T-helper 17 cell (primary cell): Measurements from ENCODE around the gene ITK. TPM values are rescaled to one million over a fixed set of nuclear protein-coding genes. Genes with fewer than 3 reads are reported as not detected.
A peak's percentile ranks its signal among the peaks of the same experiment; 100 is the strongest.
"Not testable (repeated sequence)": the region's sequence is repeated elsewhere in the genome, so short reads cannot be mapped to it uniquely, and the experiment has no call there.

Experiments
- ATAC-seq: fragments of 150-1000 bp; cut with Tn5 transposase; 2 replicates; pipeline ENCODE4 v1.10.0; 2021; ENCODE audit warnings: mild to moderate bottlenecking, moderate library complexity
- DNase-seq, 3 donors: peaks; one replicate each; pipeline versions ENCODE4 v3.0.0 to v3.0.0-alpha.2; 2020 to 2021
- H3K9me3 ChIP-seq: one replicate; pipeline ENCODE4 v1.7.0; 2013; ENCODE audit warnings: low read length, mild to moderate bottlenecking; ENCODE audit not compliant: control insufficient read depth, poor library complexity, severe bottlenecking
- H3K27ac Mint-ChIP-seq: one replicate; pipeline ENCODE4 v1.8.0; 2022; ENCODE audit warnings: mild to moderate bottlenecking, moderate library complexity, mixed read lengths
- H3K27me3 Mint-ChIP-seq: one replicate; pipeline ENCODE4 v1.8.0; 2022; ENCODE audit warnings: mixed read lengths
- H3K36me3 Mint-ChIP-seq: one replicate; pipeline ENCODE4 v1.8.0; 2022; ENCODE audit warnings: low read depth, mixed read lengths
- H3K4me1 Mint-ChIP-seq: one replicate; pipeline ENCODE4 v1.8.0; 2022; ENCODE audit warnings: mild to moderate bottlenecking, mixed read lengths
- H3K4me3 Mint-ChIP-seq: one replicate; pipeline ENCODE4 v1.8.0; 2022; ENCODE audit warnings: mild to moderate bottlenecking, moderate library complexity, mixed read lengths
- total RNA-seq, 4 donors: library from RNA in 2 of 4; stranded (reverse) in 2 of 4; gene quantifications; one replicate each; pipeline ENCODE4 v1.2.3 and lab custom pipeline; 2022 to 2026

ITK gene
- total RNA-seq, 2 donors from 2014 or later: 235 to 319 TPM

GRCh38 chr5:157221959-157222358, 41.3 kb downstream of the ITK start:
- H3K9me3 ChIP-seq: no peaks in the 10 kb centered on the region
- Mint-ChIP-seq H3K27ac (peak overlapping the region; percentile 88), H3K27me3 (no peaks in the 10 kb centered on the region), H3K4me1 (peaks cover 56% of the 10 kb centered on the region), H3K36me3 (peaks cover 15% of the 10 kb centered on the region), H3K4me3 (peak overlapping the region; percentile 77)
- no peak for DNase-seq
- ATAC-seq: peak; percentile 18

- Mint-ChIP-seq H3K36me3 (peaks cover 14% of the 10 kb centered on the region), H3K4me1 (peaks cover 51% of the 10 kb centered on the region), H3K4me3 (peak overlapping the region; percentile 77), H3K27ac (peak overlapping the region; percentile 88), H3K27me3 (no peaks in the 10 kb centered on the region)
- ATAC-seq (peak; percentile 80), DNase-seq (peak in 1 of 3 donors; percentile 29)
- H3K9me3 ChIP-seq: no peaks in the 10 kb centered on the region
Observed at GRCh38 chr5:157222506-157223230, 42.0 kb downstream of the ITK start.

GRCh38 chr5:157225469-157226422, 45.1 kb downstream of the ITK start:
- DNase-seq: no peak
- Mint-ChIP-seq H3K4me3 (peak overlapping the region; percentile 61), H3K27ac (peak overlapping the region; percentile 82), H3K36me3 (peaks cover 6% of the 10 kb centered on the region), H3K4me1 (peaks cover 34% of the 10 kb centered on the region), H3K27me3 (no peaks in the 10 kb centered on the region)
- no peaks in the 10 kb centered on the region for H3K9me3 ChIP-seq
- peak; percentile 56 for ATAC-seq

GRCh38 chr5:157230610-157231009, 50.0 kb downstream of the ITK start:
- peak overlapping the region; percentile 93 for H3K27ac Mint-ChIP-seq
- no peak for ATAC-seq
- H3K27me3 Mint-ChIP-seq: no peaks in the 10 kb centered on the region

GRCh38 chr5:157232706-157233105, 52.1 kb downstream of the ITK start:
- Mint-ChIP-seq H3K4me3 (no peak overlapping the region), H3K27ac (peak overlapping the region; percentile 93), H3K36me3 (peaks cover 8% of the 10 kb centered on the region), H3K27me3 (no peaks in the 10 kb centered on the region), H3K4me1 (peaks cover 26% of the 10 kb centered on the region)
- ATAC-seq: no peak
- DNase-seq: no peak
- no peaks in the 10 kb centered on the region for H3K9me3 ChIP-seq

More at GRCh38 chr5:157230610-157231009, 50.0 kb downstream of the ITK start:
- no peaks in the 10 kb centered on the region for H3K9me3 ChIP-seq
- DNase-seq: no peak
- Mint-ChIP-seq H3K36me3 (peaks cover 6% of the 10 kb centered on the region), H3K4me1 (peaks cover 31% of the 10 kb centered on the region), H3K4me3 (no peak overlapping the region)

GRCh38 chr5:157233515-157233914, 52.9 kb downstream of the ITK start:
- Mint-ChIP-seq H3K4me3 (no peak overlapping the region), H3K27ac (peak overlapping the region; percentile 93), H3K27me3 (no peaks in the 10 kb centered on the region), H3K4me1 (peaks cover 26% of the 10 kb centered on the region), H3K36me3 (peaks cover 8% of the 10 kb centered on the region)
- H3K9me3 ChIP-seq: no peaks in the 10 kb centered on the region
- DNase-seq: no peak
- ATAC-seq: peak; percentile 96

- H3K27ac Mint-ChIP-seq: peak overlapping the region; percentile 86
- peaks cover 30% of the 10 kb centered on the region for H3K4me1 Mint-ChIP-seq
- no peak for DNase-seq
- H3K36me3 Mint-ChIP-seq: peaks cover 14% of the 10 kb centered on the region
- no peaks in the 10 kb centered on the region for H3K9me3 ChIP-seq
- no peaks in the 10 kb centered on the region for H3K27me3 Mint-ChIP-seq
- no peak overlapping the region for H3K4me3 Mint-ChIP-seq
- no peak for ATAC-seq
Observed at GRCh38 chr5:157236423-157236822, 55.8 kb downstream of the ITK start.

GRCh38 chr5:157241483-157241882, 60.8 kb downstream of the ITK start:
- no peaks in the 10 kb centered on the region for H3K9me3 ChIP-seq
- H3K4me3 Mint-ChIP-seq: no peak overlapping the region
- no peak overlapping the region for H3K27ac Mint-ChIP-seq
- peaks cover 24% of the 10 kb centered on the region for H3K36me3 Mint-ChIP-seq
- H3K4me1 Mint-ChIP-seq: peaks cover 22% of the 10 kb centered on the region
- no peaks in the 10 kb centered on the region for H3K27me3 Mint-ChIP-seq
- DNase-seq (no peak), ATAC-seq (no peak)

GRCh38 chr5:157244704-157245103, 64.1 kb downstream of the ITK start:
- not testable (repeated sequence) for H3K27me3 Mint-ChIP-seq, H3K9me3 ChIP-seq, DNase-seq, ATAC-seq
- H3K27ac Mint-ChIP-seq: peak overlapping the region; percentile 96
- H3K36me3 Mint-ChIP-seq: peaks cover 27% of the 10 kb centered on the region
- H3K4me1 Mint-ChIP-seq: peaks cover 47% of the 10 kb centered on the region
- H3K4me3 Mint-ChIP-seq: peak overlapping the region; percentile 9

GRCh38 chr5:157245476-157245875, 64.8 kb downstream of the ITK start:
- peaks cover 27% of the 10 kb centered on the region for H3K36me3 Mint-ChIP-seq
- ATAC-seq (no peak), DNase-seq (no peak)
- H3K27me3 Mint-ChIP-seq: no peaks in the 10 kb centered on the region
- H3K4me3 Mint-ChIP-seq: no peak overlapping the region
- H3K9me3 ChIP-seq: no peaks in the 10 kb centered on the region
- peak overlapping the region; percentile 96 for H3K27ac Mint-ChIP-seq
- H3K4me1 Mint-ChIP-seq: peaks cover 51% of the 10 kb centered on the region

- H3K27ac Mint-ChIP-seq: peak overlapping the region; percentile 96
- ATAC-seq: no peak
- peaks cover 55% of the 10 kb centered on the region for H3K4me1 Mint-ChIP-seq
- H3K4me3 Mint-ChIP-seq: no peak overlapping the region
- no peaks in the 10 kb centered on the region for H3K27me3 Mint-ChIP-seq
- H3K36me3 Mint-ChIP-seq: peaks cover 27% of the 10 kb centered on the region
- H3K9me3 ChIP-seq: no peaks in the 10 kb centered on the region
- DNase-seq: no peak
Observed at GRCh38 chr5:157245886-157246285, 65.2 kb downstream of the ITK start.

GRCh38 chr5:157247267-157247666, 66.6 kb downstream of the ITK start:
- Mint-ChIP-seq H3K27me3 (no peaks in the 10 kb centered on the region), H3K4me1 (peaks cover 63% of the 10 kb centered on the region), H3K27ac (peak overlapping the region; percentile 96), H3K36me3 (peaks cover 26% of the 10 kb centered on the region), H3K4me3 (peak overlapping the region; percentile 34)
- H3K9me3 ChIP-seq: no peaks in the 10 kb centered on the region
- no peak for ATAC-seq
- no peak for DNase-seq

- no peak for DNase-seq
- H3K4me3 Mint-ChIP-seq: peak overlapping the region; percentile 82
Observed at GRCh38 chr5:157248821-157249470, 68.3 kb downstream of the ITK start.

More at GRCh38 chr5:157248821-157249470, 68.3 kb downstream of the ITK start:
- no peaks in the 10 kb centered on the region for H3K9me3 ChIP-seq
- Mint-ChIP-seq H3K27ac (peak overlapping the region; percentile 96), H3K4me1 (peaks cover 71% of the 10 kb centered on the region), H3K27me3 (no peaks in the 10 kb centered on the region), H3K36me3 (peaks cover 19% of the 10 kb centered on the region)
- peak; percentile 20 for ATAC-seq
